ENCODE measurements around the gene LYZ.

Gene LYZ

DNA sequence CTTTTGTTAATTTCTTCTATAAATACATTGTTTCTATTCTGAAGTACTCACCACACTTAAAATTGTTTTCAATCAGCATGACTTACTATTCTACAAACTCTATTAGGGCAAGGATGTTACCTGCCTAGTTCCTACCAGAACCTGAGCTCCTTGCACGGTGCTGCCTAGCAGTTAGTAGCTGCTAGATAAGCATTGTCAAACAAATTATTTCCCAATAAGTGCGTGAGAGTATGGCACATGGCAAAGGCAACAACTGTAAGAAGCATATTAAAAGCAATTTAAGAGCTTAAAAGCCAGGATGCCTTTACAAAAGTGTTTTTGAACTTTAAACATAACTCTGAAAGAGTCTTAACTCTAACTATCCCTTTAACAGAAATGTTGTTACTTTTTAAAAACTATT is 8.2 kb upstream of the LYZ start:
- no peak for DNase-seq

DNA sequence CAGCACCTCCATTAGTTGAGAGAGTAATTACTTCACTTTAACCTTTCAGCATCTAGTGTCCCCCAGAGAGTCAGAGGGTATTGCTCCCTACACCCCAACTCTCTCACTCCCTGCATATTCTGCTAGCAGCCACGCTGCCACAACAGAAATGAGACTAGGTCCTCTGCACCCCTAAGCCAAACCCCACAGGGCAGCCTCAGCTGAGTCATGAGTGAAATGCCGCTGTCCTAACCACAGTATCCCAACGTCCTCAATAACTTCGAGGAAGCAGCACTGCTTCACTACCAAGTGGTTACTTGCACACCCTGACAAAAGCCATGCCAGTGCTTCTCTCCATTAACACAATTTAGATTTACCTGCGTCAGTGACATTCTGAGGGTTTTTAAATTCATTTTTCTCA is 6.9 kb upstream of the LYZ start:
- no peak for DNase-seq

DNA sequence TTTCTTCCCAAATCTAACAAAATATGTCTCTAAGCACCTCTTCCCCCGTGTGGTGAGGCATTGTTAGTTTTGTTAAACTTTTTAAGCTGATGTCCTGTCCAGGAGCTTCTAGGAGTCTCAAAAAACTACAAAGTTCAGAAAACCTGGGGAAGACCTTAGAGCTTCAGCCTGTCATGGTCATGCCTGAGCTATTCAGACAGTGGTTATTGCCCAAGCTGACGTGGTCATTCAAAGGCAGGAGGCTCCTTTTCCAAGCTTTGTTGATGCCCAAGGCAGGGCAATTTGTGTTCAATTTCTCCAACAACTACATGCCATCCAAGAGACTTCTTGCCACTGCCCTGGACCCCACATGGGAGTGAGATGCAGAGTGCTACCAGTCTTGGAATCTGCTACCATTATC is 5.8 kb upstream of the LYZ start:
- no peak for DNase-seq

DNA sequence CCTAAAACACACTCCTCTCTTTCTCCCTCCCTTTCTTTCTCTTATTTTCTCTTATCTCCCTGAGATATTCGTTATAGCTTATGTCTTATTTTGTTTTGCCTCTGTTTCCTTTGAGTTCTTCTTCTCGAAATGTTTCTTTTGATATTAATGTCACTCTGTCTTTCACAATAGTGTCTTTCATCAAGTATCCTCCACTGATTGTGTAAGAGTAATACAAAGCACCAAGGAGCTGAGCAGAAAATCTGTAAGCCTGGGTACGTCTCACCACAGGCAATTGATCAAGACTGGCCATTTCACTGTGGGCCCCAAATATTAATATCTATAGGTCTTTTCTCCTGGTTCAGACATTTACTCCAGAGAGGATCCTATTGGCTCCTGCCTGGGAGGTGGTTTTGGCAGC is 4.8 kb upstream of the LYZ start:
- no peak for DNase-seq

DNA sequence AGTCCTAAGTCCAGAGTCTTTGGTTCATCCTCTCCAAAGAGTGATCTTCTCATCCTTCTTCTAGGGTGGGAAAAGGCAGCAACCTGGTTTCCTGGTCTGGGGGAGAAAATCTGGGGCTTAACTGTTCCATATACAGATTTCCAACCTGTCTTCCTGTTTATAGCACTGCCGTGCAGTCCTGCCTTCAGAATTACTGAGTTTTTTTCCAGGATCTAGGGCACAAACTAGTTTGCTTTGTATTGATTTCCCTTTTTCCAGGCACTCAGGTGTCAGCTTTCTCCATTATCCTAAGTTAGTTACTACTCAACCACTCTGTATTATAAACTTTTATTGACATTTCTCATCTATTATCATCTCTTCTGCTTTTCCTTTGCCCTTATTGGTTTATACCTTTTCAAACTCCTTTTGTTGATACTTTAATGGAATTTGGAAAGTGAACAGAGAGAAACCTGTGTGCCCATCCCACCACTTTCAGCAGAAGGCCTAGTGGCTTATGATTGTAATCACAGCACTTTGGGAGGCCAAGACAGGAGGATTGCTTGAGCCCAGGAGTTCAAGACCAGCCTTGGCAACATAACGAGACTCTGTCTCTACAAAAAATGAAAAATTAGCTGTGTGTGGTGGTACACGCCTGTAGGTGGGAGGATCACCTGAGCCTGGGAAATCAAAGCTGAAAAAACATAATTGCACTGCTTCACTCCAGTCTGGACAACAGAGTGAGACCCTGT is 4.1 kb upstream of the LYZ start:
- DNase-seq, result no peak

DNA sequence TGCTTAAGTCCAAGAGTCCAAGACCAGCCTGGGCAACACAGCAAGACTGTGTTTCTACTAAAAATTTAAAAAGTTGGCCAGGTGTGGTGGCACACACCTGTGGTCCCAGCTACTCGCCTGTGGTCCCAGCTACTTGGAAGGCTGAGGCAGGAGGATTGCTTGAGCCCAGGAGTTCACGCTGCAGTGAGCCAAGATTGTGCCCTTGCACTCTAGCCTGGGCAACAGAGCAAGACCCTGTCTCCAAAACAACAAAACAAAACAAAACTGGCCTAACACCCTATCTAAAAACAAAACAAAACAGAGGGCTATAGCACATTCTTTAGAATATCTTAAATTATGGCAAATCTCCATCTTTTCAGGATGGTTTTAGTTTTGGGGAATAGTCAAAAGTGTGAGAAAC is 3.1 kb upstream of the LYZ start:
- no peak for DNase-seq

DNA sequence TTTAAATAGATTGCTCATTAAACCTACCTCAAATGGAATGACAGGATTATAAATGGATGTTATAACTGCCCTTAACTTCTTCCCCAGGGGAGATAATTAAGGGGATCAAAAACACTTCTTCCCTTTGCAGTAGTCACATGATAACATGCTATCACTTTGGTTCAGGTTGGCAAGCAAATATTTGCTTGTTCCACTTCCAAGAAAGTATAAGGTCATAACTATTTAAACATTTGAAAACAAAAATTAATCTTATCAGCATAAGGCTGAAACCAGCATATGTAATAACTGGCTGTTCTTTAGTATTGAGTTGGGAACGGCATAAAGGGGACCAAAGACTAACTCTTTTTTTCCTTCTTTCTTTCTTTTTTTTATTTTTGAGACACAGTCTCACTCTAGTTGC is 2.4 kb upstream of the LYZ start:
- DNase-seq, result peak in 2 of 3 experiments; percentile 25 to 74

DNA sequence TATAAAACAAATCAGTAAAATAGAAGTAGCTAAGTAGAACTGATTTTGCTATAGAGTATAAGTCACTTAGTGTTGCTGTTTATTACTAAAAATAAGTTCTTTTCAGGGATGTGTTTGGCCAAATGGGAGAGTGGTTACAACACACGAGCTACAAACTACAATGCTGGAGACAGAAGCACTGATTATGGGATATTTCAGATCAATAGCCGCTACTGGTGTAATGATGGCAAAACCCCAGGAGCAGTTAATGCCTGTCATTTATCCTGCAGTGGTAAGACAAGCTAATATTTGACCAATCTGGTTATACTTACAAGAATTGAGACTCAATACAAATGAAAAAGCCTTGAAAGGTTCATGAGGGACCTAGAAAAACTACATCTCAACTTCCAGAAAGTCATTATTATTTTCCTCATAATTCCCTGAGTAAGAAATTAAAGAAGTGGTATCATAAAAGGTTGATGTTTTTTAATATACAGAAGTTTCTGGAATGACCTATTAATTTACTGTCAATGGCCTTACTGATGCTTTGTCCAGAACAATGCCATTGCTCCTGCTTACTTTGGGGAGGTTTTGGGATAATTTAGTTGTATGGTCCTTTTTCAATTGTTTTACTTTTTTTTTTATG is 1.9 kb downstream of the LYZ start:
- DNase-seq, result peak in 1 of 3 experiments; percentile 20

DNA sequence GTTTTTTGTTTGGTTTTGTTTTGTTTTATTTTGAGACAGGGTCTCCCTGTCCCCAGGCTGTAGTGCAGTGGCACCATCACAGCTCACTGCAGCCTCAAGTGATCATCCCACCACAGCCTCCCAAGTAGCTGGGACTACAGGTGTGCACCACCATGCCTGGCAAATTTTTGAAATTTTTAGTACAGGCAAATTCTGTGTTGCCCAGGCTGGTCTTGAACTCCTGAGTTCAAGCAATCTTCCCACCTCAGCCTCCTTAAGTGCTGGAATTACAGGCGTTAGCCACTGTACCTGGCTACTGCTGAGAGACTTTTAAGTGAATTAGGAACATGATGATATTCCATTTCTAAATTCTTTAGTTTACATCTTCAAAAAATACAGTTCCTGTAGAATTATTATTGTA is 2.6 kb downstream of the LYZ start:
- DNase-seq, result no peak

DNA sequence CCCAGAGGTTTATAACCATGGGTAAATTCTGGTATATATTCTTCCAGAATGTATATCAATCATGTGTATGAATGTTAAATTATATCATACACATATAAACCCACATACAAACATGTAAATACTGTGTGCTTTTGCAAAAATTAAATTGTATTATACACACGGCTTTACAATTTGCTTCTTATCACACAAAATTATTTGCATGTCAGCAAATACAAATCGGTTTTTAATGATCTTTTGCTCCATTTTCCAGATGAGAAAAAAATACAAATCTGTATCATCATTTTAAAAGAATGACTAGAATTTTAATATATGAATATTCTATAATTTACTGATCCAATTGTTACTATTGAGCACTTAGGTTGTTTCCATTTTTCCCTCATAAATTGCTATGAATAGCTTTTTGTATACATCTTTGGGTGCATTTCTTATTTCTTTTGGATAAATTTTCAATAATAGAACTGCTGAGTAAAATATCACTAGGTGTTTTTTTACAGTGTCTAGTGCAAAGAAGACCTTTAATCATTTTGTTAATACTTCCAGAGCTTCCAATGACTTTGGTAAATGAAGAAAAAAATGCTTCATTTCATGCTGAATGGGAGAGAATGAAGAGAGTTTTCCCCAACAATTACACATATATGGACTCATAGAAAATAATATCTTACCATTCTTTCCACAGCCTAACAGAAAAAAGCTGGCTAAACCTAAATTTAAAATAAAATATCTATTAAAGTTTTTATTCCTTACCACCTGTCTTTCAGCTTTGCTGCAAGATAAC is 3.5 kb downstream of the LYZ start:
- DNase-seq, result no peak

DNA sequence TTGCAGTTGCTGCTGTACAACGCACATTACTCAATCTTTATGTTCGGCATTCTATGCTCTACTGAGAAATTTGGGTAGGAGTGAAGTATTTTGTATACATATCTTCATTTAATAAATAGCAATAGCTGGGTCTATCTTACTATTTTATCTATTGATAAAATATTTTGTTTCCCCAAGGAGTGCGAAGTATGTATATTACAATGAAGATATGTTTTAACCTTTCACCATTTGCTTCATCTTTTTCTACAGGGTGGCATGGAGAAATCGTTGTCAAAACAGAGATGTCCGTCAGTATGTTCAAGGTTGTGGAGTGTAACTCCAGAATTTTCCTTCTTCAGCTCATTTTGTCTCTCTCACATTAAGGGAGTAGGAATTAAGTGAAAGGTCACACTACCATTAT is 4.7 kb downstream of the LYZ start:
- no peak for DNase-seq

DNA sequence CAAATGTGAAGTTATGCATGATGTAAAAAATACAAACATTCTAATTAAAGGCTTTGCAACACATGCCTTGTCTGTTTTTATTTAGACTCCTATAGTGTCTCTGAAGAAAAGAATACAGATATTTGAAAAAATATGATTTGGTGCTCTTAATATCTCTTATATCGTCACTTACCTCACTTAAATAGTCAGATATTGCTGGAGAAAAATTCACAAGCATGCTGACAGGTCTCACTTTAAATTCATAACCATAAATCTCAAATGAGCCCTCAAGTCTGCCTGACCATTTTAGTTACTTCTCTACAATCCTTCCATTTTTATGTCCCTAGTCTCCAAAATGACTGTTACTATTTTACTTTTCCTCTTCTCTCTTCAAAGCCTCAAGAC is 6.0 kb downstream of the LYZ start:
- DNase-seq, result no peak

DNA sequence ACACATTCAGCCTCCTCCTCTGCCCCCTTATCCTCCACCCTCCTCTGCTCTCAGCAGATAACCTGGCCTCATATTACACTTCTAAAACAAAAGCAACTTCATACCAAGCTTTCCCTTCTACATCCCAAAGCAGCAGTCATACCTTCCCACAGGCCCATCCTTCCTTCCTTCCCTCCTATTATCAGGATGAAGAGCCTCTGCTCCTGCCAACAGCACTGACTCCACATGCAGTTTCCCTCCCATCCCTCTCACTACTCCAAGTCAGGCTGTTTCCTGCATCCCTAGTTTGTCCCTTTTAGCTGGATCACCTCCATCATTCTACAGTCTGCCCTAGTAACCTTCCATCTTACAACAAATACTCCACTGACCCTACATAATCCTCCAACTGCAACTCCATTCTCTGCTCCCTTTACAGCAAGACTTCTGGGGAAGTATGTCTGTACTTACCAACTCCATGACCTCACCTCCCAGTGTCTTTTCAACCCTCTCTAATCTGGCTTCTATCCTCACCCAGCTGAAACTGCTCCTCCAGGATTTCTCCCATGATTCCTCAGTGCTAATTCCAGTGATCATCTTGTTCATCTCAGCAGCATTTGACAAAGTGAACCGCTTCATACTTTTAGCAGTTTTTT is 6.5 kb downstream of the LYZ start:
- no peak for DNase-seq

DNA sequence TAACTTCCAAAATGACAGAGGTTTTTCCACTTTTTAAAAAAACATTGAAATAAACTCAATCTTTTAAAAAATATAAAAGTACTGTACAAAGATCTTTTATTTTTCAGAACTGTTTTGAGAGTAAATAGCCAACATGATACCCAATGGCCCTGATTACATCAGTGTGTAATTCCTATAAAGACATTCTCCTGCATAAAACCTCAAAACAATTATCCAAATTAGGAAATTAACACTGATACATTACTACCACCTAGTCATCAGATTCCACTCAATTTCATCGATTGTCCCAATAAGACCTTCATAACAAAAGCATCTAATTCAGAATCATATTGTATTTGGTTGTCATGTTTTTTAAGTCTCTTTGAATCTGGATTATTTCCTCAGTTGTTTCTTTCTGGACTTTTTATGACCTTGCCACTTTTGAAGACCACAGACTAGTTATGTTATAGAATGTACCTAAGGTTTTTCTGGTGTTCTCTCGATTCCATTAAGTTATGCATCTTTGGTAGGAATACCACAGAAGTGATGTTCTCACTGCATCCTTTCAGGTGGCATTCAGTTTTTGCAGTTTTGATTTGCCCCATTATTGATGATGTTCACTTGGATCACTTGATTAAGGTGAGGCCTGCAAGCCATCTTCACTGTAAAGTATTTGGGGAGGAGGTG is 7.3 kb downstream of the LYZ start:
- DNase-seq, result no peak

DNA sequence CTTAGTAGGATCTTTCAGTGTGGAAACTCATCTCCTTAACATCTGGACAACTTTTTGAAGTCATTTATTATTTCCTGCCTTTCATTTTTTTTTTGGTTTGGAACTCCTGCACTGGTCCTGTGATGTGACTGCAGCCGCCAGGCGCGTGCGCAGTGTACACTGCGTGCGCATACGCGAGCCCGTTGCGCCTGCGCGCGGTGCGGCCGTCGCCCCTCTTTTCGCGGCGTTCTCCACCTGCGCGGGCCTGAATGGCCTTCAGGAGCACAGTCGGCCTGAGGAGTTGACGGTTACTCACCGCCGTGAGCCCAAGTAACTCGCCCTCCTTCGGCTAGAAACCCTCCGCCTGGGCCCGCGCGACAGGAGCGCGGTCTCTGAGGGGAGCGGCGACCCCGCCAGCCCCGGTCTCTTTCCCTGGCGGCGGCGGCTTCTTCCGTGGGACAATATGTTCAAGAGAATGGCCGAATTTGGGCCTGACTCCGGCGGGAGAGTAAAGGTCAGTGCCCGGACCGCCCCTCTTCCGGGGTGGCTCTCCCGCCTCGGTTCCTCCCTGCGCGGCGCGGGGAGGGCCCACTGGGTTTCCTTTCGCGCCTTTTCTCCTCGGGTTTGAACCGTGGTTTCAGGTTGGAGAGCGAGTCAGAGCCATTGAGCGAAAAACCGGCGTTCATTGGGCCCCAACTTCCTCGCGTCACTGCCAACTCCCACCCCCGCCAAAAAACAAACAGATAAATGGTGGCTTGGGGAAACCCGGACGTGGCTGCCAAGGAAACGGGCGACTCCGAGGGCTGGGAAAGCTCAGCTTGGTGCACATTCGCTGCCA is 11.6 kb downstream of the LYZ start, which contains the start of gene YEATS4:
Gene YEATS4 (plus strand): TSS at position 213 of the 817 bp plus-strand sequence. CDS start 230 bp downstream, at position 443.
- DNase-seq, result peak; percentile 97 to 100 (median 98)

DNA sequence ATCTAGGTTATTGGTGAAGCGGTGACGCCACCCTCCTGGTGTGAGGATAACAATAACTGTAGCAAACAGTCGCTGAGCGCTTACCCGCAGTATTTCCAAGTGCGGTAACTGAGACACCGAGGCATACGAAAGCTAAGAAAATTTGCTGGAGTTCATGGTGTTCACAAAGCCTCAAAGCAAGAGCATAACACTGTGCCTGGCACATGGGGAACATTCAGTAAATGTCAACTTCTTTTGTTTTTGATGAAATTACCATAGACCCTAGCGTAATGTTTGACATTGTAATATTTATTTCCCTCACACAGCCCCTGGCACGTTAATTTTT is 12.1 kb downstream of the LYZ start:
- no peak for DNase-seq

DNA sequence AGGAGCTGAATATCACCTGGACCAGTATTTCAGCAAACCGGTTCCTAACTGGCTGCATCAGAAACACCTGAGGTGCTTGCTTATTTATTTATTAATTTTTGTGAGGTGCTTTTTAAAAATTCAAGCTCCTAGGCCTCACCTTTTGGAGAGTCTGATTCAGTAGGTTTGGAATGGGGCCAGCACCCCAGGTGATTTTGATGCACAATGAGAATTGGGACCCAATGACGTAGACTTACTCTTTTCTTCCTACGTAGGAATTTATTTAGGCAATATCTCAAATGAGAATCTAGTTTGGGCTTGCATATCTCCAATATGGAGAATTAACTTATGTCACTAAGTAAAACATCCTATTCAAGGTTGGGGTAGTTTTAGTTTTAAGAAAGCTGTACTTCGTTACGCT is 18.6 kb downstream of the LYZ start:
- DNase-seq, result no peak

DNA sequence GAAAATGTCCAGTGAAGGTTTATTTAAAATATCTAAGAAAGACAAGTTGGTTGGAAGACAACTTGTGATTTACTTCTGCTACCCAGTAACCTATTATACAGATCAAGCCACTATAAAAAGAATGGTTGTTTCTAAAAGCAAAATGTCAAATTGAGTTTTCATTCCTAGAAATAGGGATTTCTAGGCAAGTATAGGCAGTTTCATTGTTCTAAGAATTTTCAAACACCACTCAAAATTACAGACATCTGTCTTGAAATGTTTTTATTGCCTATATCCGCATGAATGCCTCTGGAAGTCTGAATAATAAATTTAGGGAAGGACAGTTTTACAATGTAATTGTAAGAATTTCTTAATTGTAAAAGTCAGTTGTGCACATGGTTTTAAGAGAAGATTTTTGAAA is 20.0 kb downstream of the LYZ start:
- DNase-seq, result no peak

DNA sequence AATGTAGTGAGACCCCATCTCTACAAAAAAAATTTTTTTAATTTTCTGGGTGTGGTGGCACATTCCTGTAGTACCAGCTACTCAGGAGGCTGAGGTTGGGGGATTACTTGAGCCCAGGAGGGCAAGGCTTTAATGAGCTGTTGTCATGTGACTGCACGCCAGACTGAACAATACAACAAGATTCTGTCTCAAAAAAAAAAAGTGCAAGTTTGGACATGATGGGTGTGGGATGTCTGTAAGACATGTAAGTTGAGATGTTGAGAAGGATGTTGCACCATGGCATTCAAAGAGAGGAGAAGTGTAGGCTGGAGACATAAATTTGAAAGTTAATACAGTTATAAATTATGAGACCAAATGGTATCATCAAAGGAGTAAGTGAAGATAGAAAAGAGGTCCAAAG is 34.9 kb downstream of the LYZ start:
- no peak for DNase-seq

DNA sequence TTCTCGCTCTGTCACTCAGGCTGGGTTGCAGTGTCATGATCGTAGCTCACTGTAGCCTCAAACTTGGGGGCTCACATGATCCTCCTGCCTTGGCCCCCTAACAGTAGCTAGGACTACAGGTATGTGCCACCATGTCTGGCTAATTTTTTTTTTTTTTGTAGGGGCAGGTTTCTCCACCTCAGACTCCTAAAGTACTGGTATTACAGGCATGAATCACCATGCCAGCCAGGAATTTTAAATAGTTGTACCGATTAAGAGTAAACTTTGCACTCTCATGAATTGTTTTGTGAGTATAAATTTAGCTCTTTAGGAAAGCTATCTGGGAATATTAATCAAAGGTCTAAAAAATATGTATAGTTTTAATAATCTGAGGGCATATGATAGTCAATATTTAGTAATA is 36.9 kb downstream of the LYZ start:
- no peak for DNase-seq

DNA sequence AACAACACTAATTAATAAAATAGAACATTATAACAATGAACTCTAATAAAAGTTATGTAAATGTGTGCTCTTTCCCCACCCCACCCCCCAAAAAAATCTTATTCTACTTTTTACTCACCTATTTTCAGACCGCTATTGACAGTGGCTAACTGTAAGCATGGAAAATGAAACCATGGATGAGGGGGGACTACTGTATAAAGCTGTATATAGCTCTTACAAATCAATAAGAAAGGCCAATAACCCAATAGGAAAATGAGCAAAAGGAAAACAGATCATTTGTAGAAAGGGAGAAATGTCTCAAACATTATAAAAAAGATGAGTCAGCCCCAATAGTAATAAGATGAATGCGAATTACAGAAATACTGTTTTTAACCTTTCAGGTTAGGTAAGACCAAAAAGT is 38.7 kb downstream of the LYZ start:
- DNase-seq, result no peak

DNA sequence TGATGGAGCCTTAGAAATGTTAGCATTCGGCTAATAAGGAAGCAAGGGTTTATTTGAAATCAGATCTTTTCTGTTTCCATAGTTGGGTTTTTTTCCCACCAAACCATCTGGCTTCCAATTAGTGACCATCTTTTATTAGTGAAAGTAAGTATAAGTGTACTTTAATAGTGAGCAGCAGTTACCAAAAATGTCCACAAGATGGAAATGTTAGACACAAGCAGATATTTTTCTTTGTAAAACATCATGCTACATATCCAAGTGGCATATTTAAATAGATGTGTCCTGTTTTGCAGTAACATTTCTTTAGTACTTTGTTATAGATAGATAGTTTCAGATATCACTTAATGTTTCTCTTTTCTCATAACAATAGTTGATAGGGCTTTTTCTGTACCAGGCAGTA is 40.2 kb downstream of the LYZ start:
- peak in 2 of 3 experiments; percentile 2 to 38 for DNase-seq

Measured in NCI-H1417 (cell line).